ENCODE measurements around the gene PSORS1C2.
"Not testable (repeated sequence)": the region's sequence is repeated elsewhere in the genome, so short reads cannot be mapped to it uniquely, and the experiment has no call there.

Gene PSORS1C2

GRCh38 chr6:31138982-31139381, at the start of gene PSORS1C2:
PSORS1C2 (minus strand) TSS chr6:31139066; CDS start chr6:31139026, 40 bp downstream.
- no peak for DNase-seq

- no peak for DNase-seq
These were observed 48.9 kb upstream of the PSORS1C2 start for GRCh38 chr6:31187780-31188194.

GRCh38 chr6:31186052-31186734, 47.3 kb upstream of the PSORS1C2 start:
- DNase-seq, result no peak

- DNase-seq, result not testable (repeated sequence)
These were observed 46.8 kb upstream of the PSORS1C2 start for GRCh38 chr6:31185695-31186051.

GRCh38 chr6:31183859-31184258, 45.0 kb upstream of the PSORS1C2 start:
- DNase-seq, result not testable (repeated sequence)

GRCh38 chr6:31183287-31183686, 44.4 kb upstream of the PSORS1C2 start:
- not testable (repeated sequence) for DNase-seq

- peak; percentile 81 for DNase-seq
These were observed 41.6 kb upstream of the PSORS1C2 start for GRCh38 chr6:31180500-31180899.

- no peak for DNase-seq
These were observed 41.0 kb upstream of the PSORS1C2 start for GRCh38 chr6:31179896-31180295.

GRCh38 chr6:31179042-31179386, 40.1 kb upstream of the PSORS1C2 start:
- no peak for DNase-seq

- no peak for DNase-seq
These were observed 39.5 kb upstream of the PSORS1C2 start for GRCh38 chr6:31178143-31179041.

- DNase-seq, result no peak
These were observed 37.1 kb upstream of the PSORS1C2 start for GRCh38 chr6:31175971-31176370.

GRCh38 chr6:31174378-31174777, 35.5 kb upstream of the PSORS1C2 start:
- DNase-seq, result no peak

- DNase-seq, result no peak
These were observed 34.5 kb upstream of the PSORS1C2 start for GRCh38 chr6:31173406-31173805.

- DNase-seq, result no peak
These were observed 34.1 kb upstream of the PSORS1C2 start for GRCh38 chr6:31172973-31173384.

GRCh38 chr6:31171931-31172905, 33.4 kb upstream of the PSORS1C2 start:
- no peak for DNase-seq

GRCh38 chr6:31170987-31171671, 32.3 kb upstream of the PSORS1C2 start:
- no peak for DNase-seq

- no peak for DNase-seq
These were observed 31.7 kb upstream of the PSORS1C2 start, which contains the start of gene POU5F1 for GRCh38 chr6:31170600-31170881. POU5F1 (minus strand) TSS chr6:31170682; CDS start chr6:31170620, 62 bp downstream.

GRCh38 chr6:31169858-31170599, 31.2 kb upstream of the PSORS1C2 start:
- DNase-seq, result not testable (repeated sequence)

GRCh38 chr6:31169123-31169857, 30.4 kb upstream of the PSORS1C2 start:
- DNase-seq, result no peak

- no peak for DNase-seq
These were observed 29.7 kb upstream of the PSORS1C2 start for GRCh38 chr6:31168606-31169005.

GRCh38 chr6:31165986-31166385, 27.1 kb upstream of the PSORS1C2 start:
- no peak for DNase-seq
